CD4-positive, alpha-beta T cell treated with Interleukin-15 for 4 hours (primary cell): Measurements from ENCODE around the gene NEMF.
"Not testable (repeated sequence)": the region's sequence is repeated elsewhere in the genome, so short reads cannot be mapped to it uniquely, and the experiment has no call there.

Experiments used
- DNase-seq: peaks from one replicate; pipeline ENCODE4 v3.0.0-alpha.2; 2020; ENCODE audit warnings: low spot score

NEMF gene

GRCh38 chr14:49852301-49853157, at the start of gene NEMF:
Gene NEMF, minus strand, starts transcription at chr14:49852788. Its CDS starts 35 bp downstream, at chr14:49852753.
- peak; percentile 88 for DNase-seq

GRCh38 chr14:49900973-49901372, 48.4 kb upstream of the NEMF start:
- DNase-seq, result no peak

GRCh38 chr14:49898485-49898884, 45.9 kb upstream of the NEMF start:
- no peak for DNase-seq

GRCh38 chr14:49897965-49898364, 45.4 kb upstream of the NEMF start:
- DNase-seq, result no peak

- no peak for DNase-seq
Observed at GRCh38 chr14:49897414-49897813, 44.8 kb upstream of the NEMF start.

GRCh38 chr14:49896966-49897365, 44.4 kb upstream of the NEMF start:
- DNase-seq, result no peak

GRCh38 chr14:49896272-49896671, 43.7 kb upstream of the NEMF start:
- DNase-seq, result not testable (repeated sequence)

- DNase-seq, result no peak
Observed at GRCh38 chr14:49895480-49895879, 42.9 kb upstream of the NEMF start.

- DNase-seq, result peak; percentile 55
Observed at GRCh38 chr14:49894214-49895107, 41.9 kb upstream of the NEMF start.

- DNase-seq, result peak; percentile 71
Observed at GRCh38 chr14:49893309-49894213, 41.0 kb upstream of the NEMF start.

GRCh38 chr14:49892636-49893308, 40.2 kb upstream of the NEMF start, which contains the start of gene ARF6:
Gene ARF6, plus strand, starts transcription at chr14:49893082. Its CDS starts 655 bp downstream, at chr14:49893737.
- peak; percentile 96 for DNase-seq

- DNase-seq, result peak; percentile 62
Observed at GRCh38 chr14:49892301-49892635, 39.7 kb upstream of the NEMF start.

- DNase-seq, result no peak
Observed at GRCh38 chr14:49888293-49888692, 35.7 kb upstream of the NEMF start.

- DNase-seq, result no peak
Observed at GRCh38 chr14:49886523-49886922, 33.9 kb upstream of the NEMF start.

GRCh38 chr14:49882826-49883694, 30.5 kb upstream of the NEMF start:
- DNase-seq, result no peak

- DNase-seq, result no peak
Observed at GRCh38 chr14:49881350-49882001, 28.9 kb upstream of the NEMF start.

- no peak for DNase-seq
Observed at GRCh38 chr14:49880267-49881064, 27.9 kb upstream of the NEMF start.

GRCh38 chr14:49879646-49880204, 27.1 kb upstream of the NEMF start:
- peak; percentile 79 for DNase-seq
